SK-N-SH treated with all-trans-retinoic acid at 6 μM for 48 hours (cell line): Measurements from ENCODE around the gene ZEB2.

Source experiments
- ATAC-seq: fragments of 200-7000 bp; cut with Tn5 transposase; 3 replicates; pipeline ENCODE4 v1.9.1; 2020; ENCODE audit warnings: mild to moderate bottlenecking, moderate library complexity
- ARNTL ChIP-seq: fragments of 450-650 bp; formaldehyde crosslinking; IDR thresholded peaks from 2 replicates; pipeline ENCODE4 v1.5.0; 2020; ENCODE audit warnings: low read depth, mild to moderate bottlenecking, moderate library complexity, borderline replicate concordance
- BACH2 ChIP-seq: fragments of 250-450 bp; sonication (Bioruptor Pico); IDR thresholded peaks from 2 replicates; pipeline ENCODE4 v1.9.0; 2021; ENCODE audit warnings: mild to moderate bottlenecking, borderline replicate concordance
- CREB5 ChIP-seq: fragments of 250-450 bp; sonication (Bioruptor Pico); IDR thresholded peaks from 2 replicates; pipeline ENCODE4 v1.5.1; 2020; ENCODE audit warnings: low read depth, mild to moderate bottlenecking, moderate library complexity
- CSDC2 ChIP-seq: fragments of 250-450 bp; sonication (Bioruptor Pico); IDR thresholded peaks from 2 replicates; pipeline ENCODE4 v1.5.0; 2020; ENCODE audit warnings: mild to moderate bottlenecking, moderate library complexity
- CSRNP3 ChIP-seq: fragments of 250-450 bp; sonication (Bioruptor Pico); IDR thresholded peaks from 2 replicates; pipeline ENCODE4 v1.5.1; 2021; ENCODE audit warnings: mild to moderate bottlenecking, moderate library complexity
- ESRRG ChIP-seq: fragments of 250-450 bp; sonication (Bioruptor Pico); IDR thresholded peaks from 2 replicates; pipeline ENCODE4 v1.6.1; 2021; ENCODE audit warnings: mild to moderate bottlenecking
- GLIS3 ChIP-seq: fragments of 250-450 bp; sonication (Bioruptor Pico); IDR thresholded peaks from 2 replicates; pipeline ENCODE4 v1.5.0; 2020; ENCODE audit warnings: mild to moderate bottlenecking, moderate library complexity
- ISL1 ChIP-seq: fragments of 250-450 bp; sonication (Bioruptor Pico); IDR thresholded peaks from 2 replicates; pipeline ENCODE4 v2.1.2; 2022; ENCODE audit warnings: mild to moderate bottlenecking, moderate library complexity
- OSR1 ChIP-seq: fragments of 250-450 bp; sonication (Bioruptor Pico); IDR thresholded peaks from 2 replicates; pipeline ENCODE4 v1.8.0; 2022; ENCODE audit warnings: moderate library complexity, mild to moderate bottlenecking, inconsistent platforms
- PATZ1 ChIP-seq: fragments of 250-450 bp; sonication (Bioruptor Pico); IDR thresholded peaks from 2 replicates; pipeline ENCODE4 v1.8.0; 2020; ENCODE audit warnings: mild to moderate bottlenecking, moderate library complexity, borderline replicate concordance
- POU6F1 ChIP-seq: fragments of 250-450 bp; sonication (Bioruptor Pico); IDR thresholded peaks from 2 replicates; pipeline ENCODE4 v1.8.0; 2021; ENCODE audit warnings: low read depth, mild to moderate bottlenecking, moderate library complexity, borderline replicate concordance
- RARB ChIP-seq: fragments of 250-450 bp; sonication (Bioruptor Pico); IDR thresholded peaks from 2 replicates; pipeline ENCODE4 v1.8.0; 2021; ENCODE audit warnings: mild to moderate bottlenecking, moderate library complexity
- SNAI2 ChIP-seq: fragments of 250-450 bp; sonication (Bioruptor Pico); IDR thresholded peaks from 2 replicates; pipeline ENCODE4 v1.5.0; 2020; ENCODE audit warnings: mild to moderate bottlenecking, moderate library complexity
- TOX ChIP-seq: fragments of 250-450 bp; sonication (Bioruptor Pico); IDR thresholded peaks from 2 replicates; pipeline ENCODE4 v1.8.0; 2021; ENCODE audit warnings: mild to moderate bottlenecking, moderate library complexity, borderline replicate concordance
- TSHZ2 ChIP-seq: fragments of 250-450 bp; sonication (Bioruptor Pico); IDR thresholded peaks from 2 replicates; pipeline ENCODE4 v1.5.0; 2020; ENCODE audit warnings: mild to moderate bottlenecking, moderate library complexity
- ZC3H10 ChIP-seq: fragments of 250-450 bp; sonication (Bioruptor Pico); IDR thresholded peaks from 2 replicates; pipeline ENCODE4 v1.5.1; 2021; ENCODE audit warnings: mild to moderate bottlenecking, moderate library complexity
- ZFP3 ChIP-seq: fragments of 250-450 bp; sonication (Bioruptor Pico); IDR thresholded peaks from 2 replicates; pipeline ENCODE4 v1.5.0; 2020; ENCODE audit warnings: mild to moderate bottlenecking, moderate library complexity
- ZFP30 ChIP-seq: fragments of 450-650 bp; formaldehyde crosslinking; IDR thresholded peaks from 2 replicates; pipeline ENCODE4 v1.5.0; 2022; ENCODE audit warnings: mild to moderate bottlenecking, moderate library complexity
- ZNF565 ChIP-seq: fragments of 450-650 bp; formaldehyde crosslinking; conservative IDR thresholded peaks from 2 replicates; pipeline ENCODE4 v1.5.0; 2020; ENCODE audit warnings: low read depth, mild to moderate bottlenecking, moderate library complexity
- ZNF70 ChIP-seq: fragments of 450-650 bp; formaldehyde crosslinking; IDR thresholded peaks from 2 replicates; pipeline ENCODE4 v1.5.0; 2020; ENCODE audit warnings: mild to moderate bottlenecking, moderate library complexity
- ZNF8 ChIP-seq: fragments of 450-650 bp; formaldehyde crosslinking; IDR thresholded peaks from 2 replicates; pipeline ENCODE4 v1.5.0; 2020; ENCODE audit warnings: mild to moderate bottlenecking, moderate library complexity

ZEB2 gene

GRCh38 chr2:144480285-144480684 lies 39.6 kb downstream of the ZEB2 start:
- ATAC-seq = no peak

GRCh38 chr2:144479659-144480058 lies 40.3 kb downstream of the ZEB2 start:
- no peak for ATAC-seq
- TF ChIP-seq BACH2 (CRISPR knock-in tag) (no peak), ARNTL (CRISPR knock-in tag) (no peak), ZFP30 (no peak), CREB5 (CRISPR knock-in tag) (no peak), TOX (CRISPR knock-in tag) (no peak), ISL1 (CRISPR knock-in tag) (no peak), ZNF8 (no peak), ZNF565 (CRISPR knock-in tag) (no peak), ZC3H10 (no peak), PATZ1 (CRISPR knock-in tag) (no peak), ESRRG (CRISPR knock-in tag) (no peak), CSRNP3 (CRISPR knock-in tag) (no peak), RARB (CRISPR knock-in tag) (no peak), OSR1 (no peak), ZNF70 (CRISPR knock-in tag) (no peak), GLIS3 (CRISPR knock-in tag) (no peak), SNAI2 (CRISPR knock-in tag) (no peak)

More at GRCh38 chr2:144480285-144480684, 39.6 kb downstream of the ZEB2 start:
- TF ChIP-seq ZFP3 (CRISPR knock-in tag) = no peak
- no peak for TF ChIP-seq POU6F1 (CRISPR knock-in tag)
- TF ChIP-seq TSHZ2 (CRISPR knock-in tag) = no peak
- no peak for TF ChIP-seq BACH2 (CRISPR knock-in tag)
- TF ChIP-seq ZNF70 (CRISPR knock-in tag) = no peak
- TF ChIP-seq CSDC2 = no peak
- no peak for TF ChIP-seq ISL1 (CRISPR knock-in tag)
- TF ChIP-seq ZNF8 = no peak
- TF ChIP-seq RARB (CRISPR knock-in tag) = no peak
- no peak for TF ChIP-seq SNAI2 (CRISPR knock-in tag)
- no peak for TF ChIP-seq ZFP30
- TF ChIP-seq ZNF565 (CRISPR knock-in tag) = no peak

GRCh38 chr2:144479138-144479537 lies 40.8 kb downstream of the ZEB2 start:
- peak; percentile 40; the same call in 2 of the 3 replicates for ATAC-seq
- TF ChIP-seq ESRRG (CRISPR knock-in tag) (no peak), POU6F1 (CRISPR knock-in tag) (no peak), ZFP3 (CRISPR knock-in tag) (no peak), ZNF8 (no peak), CSRNP3 (CRISPR knock-in tag) (no peak), CREB5 (CRISPR knock-in tag) (no peak), OSR1 (no peak), SNAI2 (CRISPR knock-in tag) (no peak)
- TF ChIP-seq, all 23 proteins: peak for 0
